NCI-H1694 (cell line): ENCODE data around the gene CPNE4.

ENCODE experiments used
- DNase-seq: peaks from one replicate; lab custom pipeline; 2025; lab: John Stamatoyannopoulos, UW

Gene CPNE4

DNA sequence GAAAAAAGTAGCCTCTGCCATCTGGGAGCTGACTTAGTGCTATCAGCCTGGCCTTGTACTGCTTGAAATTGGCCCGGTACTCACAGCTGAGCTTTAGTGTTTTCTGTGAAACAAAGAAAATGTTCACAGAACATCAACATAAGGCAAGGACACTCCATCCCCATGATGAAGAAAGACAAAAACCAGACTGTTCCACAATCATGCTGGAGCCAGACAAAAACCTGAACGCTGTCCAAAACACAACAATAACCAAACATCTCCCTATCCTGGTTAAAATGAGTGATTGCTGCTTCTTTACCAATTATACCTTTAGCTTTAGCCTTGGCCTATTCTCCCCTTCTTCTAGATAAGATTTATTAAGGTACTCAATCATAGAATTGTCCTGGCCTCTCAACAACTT lies 153.9 kb downstream of the CPNE4 start:
- no peak for DNase-seq

DNA sequence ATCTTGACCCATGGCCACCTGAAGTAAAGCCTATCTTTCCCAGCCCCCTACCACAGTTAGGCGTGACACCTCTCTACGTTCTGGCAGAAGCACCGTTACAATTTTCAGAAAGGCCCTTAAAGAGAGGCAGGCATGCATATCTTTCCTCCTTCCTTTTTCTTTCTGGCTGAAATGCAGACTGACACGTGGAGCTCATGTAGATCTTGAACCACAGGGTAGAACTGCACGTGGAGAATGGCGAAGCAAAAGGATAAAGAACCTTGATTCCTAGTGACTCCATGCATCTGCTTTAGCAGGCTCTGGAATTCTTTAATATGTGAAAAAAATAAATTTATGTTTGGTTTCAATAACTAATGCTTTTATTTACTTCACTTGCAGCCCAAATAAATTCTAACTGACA lies 166.6 kb downstream of the CPNE4 start:
- DNase-seq: no peak

DNA sequence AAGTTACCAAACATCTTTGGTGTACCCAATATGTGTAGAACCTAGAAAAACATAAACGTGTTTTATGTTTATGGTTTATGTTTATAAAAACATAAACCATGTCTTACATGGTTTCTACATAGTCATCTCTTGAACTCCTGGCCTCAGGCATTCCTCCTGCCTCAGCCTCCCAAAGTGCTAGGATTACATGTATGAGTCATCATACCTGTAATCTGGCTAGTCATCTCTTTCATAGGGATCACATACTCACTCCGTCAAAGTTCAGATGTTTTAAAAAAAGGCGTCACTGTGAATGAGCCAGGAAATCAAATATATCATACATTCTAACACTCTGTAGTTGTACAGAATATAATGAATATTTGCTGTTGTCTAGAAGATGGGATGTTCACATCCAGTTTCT lies 178.6 kb downstream of the CPNE4 start:
- DNase-seq: no peak

DNA sequence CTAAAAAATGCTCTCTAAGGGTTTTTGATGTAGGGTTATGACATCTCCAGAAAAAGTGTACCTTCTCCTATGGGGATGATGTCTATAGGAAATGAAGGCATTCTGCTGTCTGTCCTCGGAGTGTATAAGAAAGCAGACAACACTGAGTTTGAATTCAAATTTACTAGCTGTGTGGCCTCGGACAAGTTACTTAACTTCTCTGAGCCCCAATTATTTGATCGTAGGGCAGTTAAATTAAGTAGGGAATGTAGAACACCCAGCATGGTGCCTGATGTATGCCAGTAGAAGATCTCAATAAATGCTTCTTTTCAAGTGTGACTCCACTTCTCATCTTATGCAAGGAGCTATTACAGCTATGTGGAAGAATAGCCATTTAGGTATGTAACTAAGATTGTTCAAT lies 184.6 kb downstream of the CPNE4 start:
- DNase-seq: no peak

DNA sequence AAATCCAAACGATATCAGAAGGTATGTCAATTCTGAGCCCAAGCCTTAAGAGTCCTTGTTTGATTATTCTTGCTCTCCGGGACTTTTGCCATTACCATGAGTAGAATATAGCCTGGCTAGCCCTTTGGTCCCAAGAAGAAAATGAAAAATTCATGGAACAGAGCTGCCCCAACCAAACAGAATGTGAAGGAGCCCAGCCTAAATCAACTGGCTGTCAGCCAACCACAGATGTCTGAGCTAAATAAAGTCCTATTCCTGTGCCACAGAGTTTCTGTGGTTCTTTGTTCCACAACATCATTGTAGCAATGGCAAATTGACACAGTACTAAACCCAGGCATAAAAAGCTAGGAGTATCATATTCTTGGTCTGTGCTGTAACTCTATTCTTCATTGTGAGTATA lies 185.2 kb downstream of the CPNE4 start:
- no peak for DNase-seq

DNA sequence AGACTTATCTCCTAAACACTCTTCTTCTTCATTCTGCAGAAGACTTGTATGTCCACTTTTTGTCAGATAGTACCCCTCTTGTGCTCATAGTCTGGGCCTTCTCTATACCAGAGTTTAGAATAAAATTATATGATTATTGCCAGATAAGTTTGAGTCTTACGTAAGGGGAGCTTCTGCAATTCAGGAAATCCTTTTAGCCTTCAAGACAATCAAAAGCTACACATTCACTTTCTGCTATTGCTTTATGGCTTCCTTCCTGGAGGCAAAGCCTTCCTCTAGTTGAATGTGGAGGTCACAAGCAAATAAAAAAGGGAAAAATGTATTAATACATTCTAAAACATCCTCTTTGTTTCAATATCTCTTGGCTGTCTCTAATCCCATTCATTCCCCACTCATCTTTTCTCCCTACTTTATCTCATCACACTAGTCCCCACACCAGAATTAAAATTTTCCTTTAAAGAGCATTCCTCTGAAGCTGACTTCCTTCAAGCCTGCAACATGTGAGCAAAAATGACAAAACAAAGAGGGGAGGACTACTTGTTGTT lies 186.8 kb downstream of the CPNE4 start:
- no peak for DNase-seq

DNA sequence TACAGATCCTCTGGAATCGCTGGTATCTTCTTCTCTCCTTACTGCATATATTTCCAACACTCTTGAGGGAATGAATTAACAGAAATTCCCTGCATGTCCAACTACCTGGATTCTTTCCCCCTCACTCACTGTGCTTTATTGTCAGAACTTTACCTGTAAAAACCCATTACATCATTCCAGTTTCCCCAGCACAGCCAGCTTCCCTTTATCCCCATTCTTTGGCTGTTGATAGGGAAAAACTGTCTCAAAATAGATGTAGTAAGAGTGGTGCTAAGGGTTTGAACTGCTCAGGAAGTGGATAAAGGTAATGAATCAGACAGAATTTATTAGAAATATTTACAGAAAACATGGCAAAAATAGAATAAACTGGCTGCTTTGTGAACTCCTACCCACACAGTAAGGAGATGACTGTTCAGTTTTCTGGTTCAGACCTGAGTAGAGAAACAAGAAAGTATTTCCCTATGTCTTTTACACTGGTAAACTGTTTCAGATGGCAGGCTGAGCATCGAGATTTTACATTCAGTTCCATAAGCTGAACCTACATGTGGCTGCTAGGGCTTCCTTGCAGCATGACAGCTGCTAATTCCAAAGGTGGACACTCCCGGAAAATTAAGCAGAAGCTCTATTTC lies 188.4 kb downstream of the CPNE4 start:
- no peak for DNase-seq

DNA sequence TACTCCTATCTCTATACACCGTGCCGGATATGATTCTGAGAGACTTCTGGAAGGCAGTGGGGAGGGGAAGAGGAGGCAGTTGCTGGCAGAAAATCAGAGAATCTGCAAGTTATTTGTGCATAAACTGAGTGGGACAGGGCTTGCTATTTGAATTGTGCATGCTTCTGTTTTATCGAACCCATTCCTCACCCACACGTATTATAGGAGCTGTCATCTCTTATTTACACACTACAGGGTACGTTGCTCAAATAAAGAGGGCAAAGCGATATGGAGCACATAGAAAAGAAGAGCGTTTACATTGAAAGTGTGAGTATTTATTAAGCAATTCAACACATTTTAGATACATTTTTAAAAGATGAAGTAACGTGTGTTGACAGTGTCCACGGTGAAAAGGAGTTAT lies 191.6 kb downstream of the CPNE4 start:
- no peak for DNase-seq

DNA sequence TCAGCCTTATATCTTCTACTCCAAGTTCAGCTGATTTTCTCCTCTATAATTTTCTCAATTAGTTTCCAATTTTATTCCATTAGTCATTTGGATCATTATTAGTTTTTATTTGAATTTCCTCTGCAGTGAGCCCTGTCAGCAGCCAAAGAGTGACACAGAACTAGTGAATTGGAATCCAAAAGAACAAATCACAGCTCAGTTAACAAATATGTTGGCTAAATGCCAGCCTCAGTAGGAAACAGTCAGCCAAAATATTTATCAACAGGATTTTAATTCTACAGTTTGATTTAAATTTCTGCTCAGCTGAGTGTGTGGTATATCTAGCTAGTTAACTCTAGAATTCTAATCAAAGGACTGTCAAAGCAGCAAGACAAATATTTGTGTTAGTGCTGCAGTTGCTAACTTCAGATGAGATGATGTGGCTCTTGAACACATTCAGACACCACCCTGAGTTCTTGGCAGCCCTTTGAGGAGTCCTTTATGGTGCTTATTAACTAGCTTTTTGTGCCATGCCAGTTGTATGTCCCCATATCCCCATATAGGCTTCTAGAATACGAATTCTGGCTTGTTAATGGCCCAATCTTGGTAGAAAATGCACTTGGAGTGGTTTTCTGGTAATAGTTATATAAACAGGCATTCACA lies 194.5 kb downstream of the CPNE4 start:
- no peak for DNase-seq

DNA sequence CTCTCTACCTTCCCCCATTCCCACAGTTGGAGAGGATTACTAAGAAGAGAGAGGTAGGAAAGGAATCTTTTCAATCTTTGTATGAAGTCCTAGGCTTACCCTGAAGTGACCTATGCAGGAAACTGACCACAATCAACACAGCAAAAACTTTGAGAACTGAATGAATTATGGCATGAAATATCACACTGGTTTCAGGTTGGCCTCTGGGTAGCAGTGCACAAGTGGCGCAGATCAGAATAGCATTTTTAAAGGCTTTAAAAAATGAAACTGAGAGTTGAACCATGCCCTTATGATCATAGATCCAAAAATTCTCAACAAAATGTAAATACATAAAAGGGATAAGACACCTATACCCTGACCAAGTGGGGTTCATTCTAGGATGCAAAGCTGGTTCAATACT lies 198.9 kb downstream of the CPNE4 start:
- no peak for DNase-seq

DNA sequence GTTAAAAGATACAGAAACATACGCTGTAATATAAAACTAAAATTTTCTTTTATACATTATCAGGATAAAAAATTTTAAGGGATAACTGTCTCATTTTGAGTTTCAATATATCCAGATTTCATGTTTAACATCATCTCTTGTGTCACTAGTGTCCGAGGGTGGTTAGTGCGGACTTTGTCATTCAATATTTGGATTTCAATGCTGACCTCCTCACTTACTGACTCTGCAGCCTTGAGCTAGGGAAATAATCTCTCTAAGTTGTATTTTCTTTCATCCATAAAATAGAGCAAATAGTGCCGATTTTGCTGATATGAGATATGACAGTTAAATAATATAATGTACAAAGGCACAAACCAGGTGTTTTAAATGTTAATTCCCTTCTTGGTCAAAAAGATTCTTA lies 203.2 kb downstream of the CPNE4 start:
- no peak for DNase-seq

DNA sequence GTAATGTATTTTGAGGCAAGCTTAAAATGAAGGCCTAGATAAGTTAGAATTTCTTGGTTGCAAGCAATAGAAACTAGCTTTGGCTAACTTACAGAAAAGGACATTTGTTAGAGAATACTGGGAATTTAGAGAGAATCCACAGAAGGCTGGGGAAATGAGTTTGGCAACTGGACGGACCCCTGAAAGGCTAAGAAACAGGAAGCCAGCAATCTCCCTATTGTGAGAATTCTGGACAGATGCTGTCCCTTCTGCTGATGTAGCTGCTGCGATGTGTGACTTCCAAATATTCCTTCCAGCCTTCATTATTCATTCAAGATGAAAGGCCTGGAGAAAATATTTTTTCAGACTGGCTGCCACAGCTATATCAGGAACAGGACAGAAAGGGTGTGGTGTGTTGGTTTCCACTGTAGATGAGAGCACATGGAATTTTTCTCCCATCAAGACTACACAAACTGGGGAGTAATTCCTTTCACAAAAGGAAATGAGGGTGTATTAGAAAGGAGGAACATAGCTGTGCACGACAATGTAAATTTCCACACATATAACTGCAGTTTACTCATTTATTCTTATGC lies 213.5 kb downstream of the CPNE4 start:
- no peak for DNase-seq

DNA sequence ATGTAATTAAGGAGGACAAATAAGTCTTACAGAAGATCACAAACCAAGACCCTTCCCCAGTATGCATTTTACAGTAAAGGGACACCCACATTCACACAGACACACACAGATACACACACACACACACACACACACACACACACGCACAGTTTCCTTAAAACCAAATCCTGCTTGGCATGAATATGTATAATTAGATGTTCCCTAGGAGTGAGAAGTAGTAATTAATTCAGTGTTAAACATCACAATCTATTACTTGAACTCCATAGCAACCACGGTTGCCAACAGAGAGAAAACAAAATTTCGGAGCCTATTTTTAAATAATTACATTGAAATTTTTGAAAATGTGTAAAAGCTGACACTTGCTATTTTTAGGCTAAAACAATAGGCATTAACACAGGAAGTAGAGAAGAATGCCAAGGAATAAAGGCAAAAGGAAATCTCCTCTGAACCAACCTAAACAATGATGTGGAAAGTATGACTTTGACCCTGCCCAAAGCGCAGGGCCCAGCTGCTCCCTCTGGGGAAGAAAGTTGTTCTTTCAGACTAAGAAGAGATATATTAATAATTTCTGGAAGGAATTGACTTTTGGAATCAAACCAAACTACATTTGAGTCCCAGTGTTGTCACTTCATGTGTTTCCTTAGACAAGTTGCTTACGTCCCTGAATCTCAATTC lies 215.3 kb downstream of the CPNE4 start:
- no peak for DNase-seq

DNA sequence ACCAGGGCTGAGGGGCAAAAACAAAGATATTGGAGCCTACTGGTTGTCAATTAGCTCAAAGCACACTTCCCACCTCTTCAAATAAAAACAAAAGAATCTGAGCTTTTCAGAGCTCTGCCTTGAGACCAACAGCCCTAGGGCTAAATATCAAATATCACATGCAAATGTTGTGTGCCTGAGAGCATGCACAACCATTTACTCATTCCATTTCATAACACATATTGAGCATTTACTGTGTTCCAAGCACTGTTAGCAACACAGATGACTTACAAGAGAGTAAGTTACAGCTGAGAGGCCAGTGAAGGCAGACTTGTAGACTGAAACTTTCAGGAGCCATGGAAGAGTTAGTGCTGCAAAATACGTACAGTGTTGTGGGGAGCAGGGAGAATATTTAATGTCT lies 222.4 kb downstream of the CPNE4 start:
- no peak for DNase-seq

DNA sequence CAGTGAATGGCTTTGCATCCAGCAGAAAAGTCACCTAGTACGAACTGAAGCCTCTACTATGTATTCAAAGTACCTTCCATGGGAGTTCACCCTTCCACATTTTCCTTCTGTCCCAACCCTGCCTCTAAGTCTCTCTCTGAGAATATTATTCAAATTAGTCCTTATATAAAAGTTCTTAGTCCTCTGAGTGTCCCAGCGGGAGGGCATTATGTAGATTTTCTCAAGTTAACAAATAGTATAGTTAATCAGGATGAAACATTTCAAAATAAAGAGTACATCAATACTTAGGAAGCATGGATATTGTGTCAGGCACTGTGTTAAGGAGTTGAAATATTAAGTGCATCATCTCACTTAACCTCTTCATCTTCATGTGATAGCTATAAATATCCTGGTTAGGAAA lies 223.3 kb downstream of the CPNE4 start:
- DNase-seq: no peak

DNA sequence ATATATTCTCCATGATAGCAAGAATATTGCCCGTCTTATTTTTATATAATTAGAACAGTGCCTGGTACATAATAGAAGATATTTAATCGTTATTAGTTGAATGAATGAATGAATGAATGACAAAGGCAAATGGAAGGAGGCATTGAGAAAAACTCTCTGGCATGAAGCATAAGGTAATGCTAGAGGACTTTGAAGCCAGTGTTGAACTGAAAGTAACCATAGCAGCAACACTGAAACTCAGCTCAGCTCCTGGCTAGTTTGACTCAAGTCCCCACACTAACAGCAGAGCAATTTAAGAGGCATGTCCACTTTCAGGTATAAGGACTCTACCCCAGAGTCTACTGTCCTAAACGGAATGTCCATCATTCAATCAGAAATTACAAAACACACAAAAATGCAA lies 227.0 kb downstream of the CPNE4 start:
- DNase-seq: no peak

DNA sequence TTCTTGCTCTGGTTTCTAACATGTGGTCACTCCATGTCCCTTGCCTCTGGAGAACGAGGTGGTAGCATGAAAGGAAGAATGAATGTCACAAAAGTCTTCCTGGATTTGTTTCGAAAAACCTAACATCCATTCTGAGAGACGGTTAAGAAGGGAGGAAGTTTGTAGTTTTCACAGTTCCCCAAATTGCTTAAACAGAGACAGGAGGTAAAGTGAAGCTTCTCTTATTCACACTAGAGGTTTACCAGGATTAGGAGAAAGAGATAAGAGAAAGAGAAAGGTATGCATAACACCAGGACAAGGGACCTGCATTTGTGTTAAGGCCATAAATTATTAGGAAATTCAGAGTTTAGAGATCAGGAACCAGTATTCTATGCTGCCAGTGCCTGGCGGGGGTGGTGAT lies 228.1 kb downstream of the CPNE4 start:
- no peak for DNase-seq

DNA sequence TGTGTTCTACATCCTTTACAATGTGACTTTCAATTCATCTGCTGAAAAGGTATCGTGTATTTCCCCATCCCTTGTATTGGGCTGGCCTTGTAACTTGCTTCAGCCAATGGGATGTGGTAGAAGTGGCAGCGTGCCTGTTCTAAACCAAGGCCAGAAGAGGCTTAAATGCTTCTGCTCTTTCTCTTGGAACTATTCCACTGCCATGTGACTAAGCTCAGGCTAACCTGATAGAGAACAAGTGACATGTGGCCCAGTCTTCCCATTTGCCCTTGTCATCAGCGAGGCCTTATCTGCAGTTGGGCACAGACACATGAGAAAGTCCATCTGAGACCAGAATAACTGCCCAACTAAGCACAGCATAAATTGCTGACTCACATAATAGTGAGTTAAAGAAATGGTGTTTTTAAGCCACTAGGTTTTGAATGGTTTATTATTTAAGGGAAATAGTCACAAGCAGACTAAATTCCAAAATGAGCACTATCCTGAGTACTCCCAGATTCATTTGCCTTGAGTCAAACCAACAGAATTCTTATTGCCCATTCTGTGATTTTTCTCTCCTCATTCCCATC lies 230.2 kb downstream of the CPNE4 start:
- no peak for DNase-seq

DNA sequence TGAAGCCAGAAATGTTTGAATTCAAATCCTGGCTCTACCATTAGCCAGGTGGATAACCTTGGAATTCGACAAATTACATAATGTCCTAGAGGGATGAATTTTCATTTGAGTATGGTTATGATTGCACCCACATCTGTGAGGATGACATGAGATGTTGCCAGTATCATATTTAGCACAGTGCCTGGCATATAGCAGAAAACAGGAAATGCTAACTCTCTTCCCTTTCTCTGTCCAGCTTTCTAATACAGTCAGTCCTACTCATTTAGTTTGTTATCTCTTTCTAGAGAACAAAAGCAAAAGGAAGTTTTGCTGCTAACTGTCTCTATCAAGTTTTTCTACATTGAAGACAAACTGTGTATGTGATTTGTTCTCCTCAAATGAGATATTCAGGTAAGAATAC lies 231.7 kb downstream of the CPNE4 start:
- no peak for DNase-seq

DNA sequence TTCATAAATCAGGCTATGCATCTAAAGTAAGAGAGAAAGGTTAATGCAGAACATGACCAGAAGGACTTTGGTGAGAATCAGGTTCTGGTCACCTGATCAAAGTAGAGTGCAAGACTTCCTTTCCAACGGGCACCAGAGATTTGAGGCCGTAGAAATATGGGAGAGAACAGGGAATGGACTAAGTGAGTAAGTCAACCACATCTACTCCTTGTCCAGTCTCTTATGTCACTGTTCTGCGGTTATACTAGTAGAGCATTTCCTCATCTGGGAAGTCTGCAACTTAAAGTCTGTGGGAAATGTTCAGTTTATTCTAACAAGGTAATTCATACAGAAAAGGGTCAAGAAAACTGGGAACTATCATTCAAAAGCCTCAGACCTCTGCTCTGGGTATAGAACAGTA lies 232.8 kb downstream of the CPNE4 start:
- no peak for DNase-seq

DNA sequence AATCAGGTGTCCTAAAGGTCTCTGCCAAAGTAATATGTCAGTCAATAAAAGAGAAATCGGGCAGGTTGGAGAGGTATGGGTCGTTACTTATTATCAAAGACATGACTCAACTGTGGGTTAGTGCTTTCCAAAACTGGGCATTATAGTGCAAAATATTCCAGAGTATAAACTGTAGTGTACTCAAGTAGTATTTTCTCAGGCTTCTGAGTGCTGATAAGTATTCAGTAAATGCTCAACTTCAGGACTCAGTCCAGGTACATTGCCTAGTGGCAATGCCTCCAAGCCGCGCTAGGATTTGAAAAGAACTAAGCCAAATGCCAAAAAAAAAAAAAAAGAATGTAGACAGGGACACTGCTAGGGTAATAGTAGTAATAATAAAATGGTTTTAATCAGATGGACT lies 233.2 kb downstream of the CPNE4 start:
- no peak for DNase-seq

DNA sequence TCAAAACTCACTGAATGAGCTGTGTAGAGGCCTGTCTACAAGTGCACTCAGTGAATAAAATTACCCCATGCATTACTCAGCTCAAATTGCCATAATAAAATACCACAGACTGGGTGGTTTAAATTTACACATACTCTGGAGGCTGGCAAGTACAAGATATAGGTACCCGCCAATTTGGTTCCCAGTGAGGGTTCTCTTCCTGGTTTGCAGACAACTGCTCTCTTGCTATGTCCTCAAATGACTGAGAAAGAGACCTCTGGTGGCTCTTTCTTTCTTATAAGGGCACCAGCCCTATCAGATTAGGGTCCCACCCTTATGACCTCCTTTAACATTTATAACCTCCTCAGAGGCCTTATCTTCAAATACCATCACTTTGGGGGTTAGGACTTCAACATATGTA lies 237.0 kb downstream of the CPNE4 start:
- DNase-seq: no peak
